Left renal pelvis (tissue), 4 donors: ENCODE results near the gene PLCB4. TPM values are rescaled to one million over a fixed set of nuclear protein-coding genes. Genes with fewer than 3 reads are reported as not detected.

Experiments used
- DNase-seq, 4 donors: peaks; one replicate each; pipeline ENCODE4 v3.0.0-alpha.2; 2013; ENCODE audit warnings: low read depth in 4 of 4, low spot score in 3 of 4
- polyA plus RNA-seq, 4 donors: library from polyadenylated mRNA; unstranded; fragments of 120-200 nt; gene quantifications; one replicate each; pipeline ENCODE4 v1.2.1, GENCODE V29; 2013; ENCODE audit not compliant: insufficient read length in 4 of 4

The PLCB4 gene
- polyA plus RNA-seq, 4 donors, result 8.5 to 16.1 (median 13.8) TPM

GRCh38 chr20:9413001-9413400 lies 344.1 kb downstream of the PLCB4 start:
- no peak for DNase-seq

- no peak for DNase-seq
These were observed 346.5 kb downstream of the PLCB4 start for GRCh38 chr20:9415426-9415825.

GRCh38 chr20:9416421-9416820 lies 347.5 kb downstream of the PLCB4 start:
- no peak for DNase-seq

- no peak for DNase-seq
These were observed 348.8 kb downstream of the PLCB4 start for GRCh38 chr20:9417665-9418064.

GRCh38 chr20:9422321-9423057 lies 353.6 kb downstream of the PLCB4 start:
- no peak for DNase-seq

GRCh38 chr20:9424551-9424950 lies 355.7 kb downstream of the PLCB4 start:
- no peak for DNase-seq

- no peak for DNase-seq
These were observed 358.8 kb downstream of the PLCB4 start for GRCh38 chr20:9427430-9428291.

GRCh38 chr20:9428292-9428607 lies 359.4 kb downstream of the PLCB4 start:
- DNase-seq, result no peak

- no peak for DNase-seq
These were observed 370.9 kb downstream of the PLCB4 start for GRCh38 chr20:9439806-9440205.

- DNase-seq, result no peak
These were observed 372.0 kb downstream of the PLCB4 start for GRCh38 chr20:9440892-9441291.

GRCh38 chr20:9441948-9442347 lies 373.1 kb downstream of the PLCB4 start:
- no peak for DNase-seq

- no peak for DNase-seq
These were observed 374.0 kb downstream of the PLCB4 start for GRCh38 chr20:9442858-9443257.

- no peak for DNase-seq
These were observed 376.0 kb downstream of the PLCB4 start for GRCh38 chr20:9444921-9445320.

GRCh38 chr20:9447182-9447581 lies 378.3 kb downstream of the PLCB4 start:
- DNase-seq, result no peak

- DNase-seq, result no peak
These were observed 384.3 kb downstream of the PLCB4 start for GRCh38 chr20:9453201-9453600.

GRCh38 chr20:9454791-9455190 lies 385.9 kb downstream of the PLCB4 start:
- DNase-seq, result no peak

- no peak for DNase-seq
These were observed 388.2 kb downstream of the PLCB4 start for GRCh38 chr20:9457136-9457535.

- DNase-seq, result no peak
These were observed 389.4 kb downstream of the PLCB4 start for GRCh38 chr20:9458138-9458796.

- DNase-seq, result no peak
These were observed 391.6 kb downstream of the PLCB4 start for GRCh38 chr20:9460518-9460917.

GRCh38 chr20:9467995-9468394 lies 399.1 kb downstream of the PLCB4 start:
- no peak for DNase-seq

GRCh38 chr20:9474835-9475415 lies 406.0 kb downstream of the PLCB4 start:
- no peak for DNase-seq
